ENCODE results near the gene DTD1. TPM values are rescaled to one million over a fixed set of nuclear protein-coding genes. Genes with fewer than 3 reads are reported as not detected.

Gene DTD1
- total RNA-seq, 2 donors from 2014 or later: 34.9 to 45.8 TPM

GRCh38 chr20:18688676-18689075 lies 100.8 kb downstream of the DTD1 start:
- ATAC-seq (replicated peaks): no peak
- no peak overlapping the region for H3K27ac Mint-ChIP-seq
- H3K4me1 Mint-ChIP-seq: no peaks in the 10 kb centered on the region
- no peaks in the 10 kb centered on the region for H3K9me3 Mint-ChIP-seq
- H3K36me3 Mint-ChIP-seq (ENCODE audit: low read depth): no peaks in the 10 kb centered on the region
- H3K27me3 Mint-ChIP-seq: no peaks in the 10 kb centered on the region
- H3K4me3 Mint-ChIP-seq: no peak overlapping the region

- H3K27me3 Mint-ChIP-seq: no peaks in the 10 kb centered on the region
- no peaks in the 10 kb centered on the region for H3K9me3 Mint-ChIP-seq
- H3K4me3 Mint-ChIP-seq: no peak overlapping the region
- no peak overlapping the region for H3K27ac Mint-ChIP-seq
- no peaks in the 10 kb centered on the region for H3K4me1 Mint-ChIP-seq
- no peak for ATAC-seq (replicated peaks)
- H3K36me3 Mint-ChIP-seq (ENCODE audit: low read depth): no peaks in the 10 kb centered on the region
Observed at GRCh38 chr20:18689557-18689956, 101.7 kb downstream of the DTD1 start.

- no peak overlapping the region for H3K27ac Mint-ChIP-seq
- no peaks in the 10 kb centered on the region for H3K9me3 Mint-ChIP-seq
- H3K27me3 Mint-ChIP-seq: no peaks in the 10 kb centered on the region
- no peaks in the 10 kb centered on the region for H3K4me1 Mint-ChIP-seq
- H3K4me3 Mint-ChIP-seq: no peak overlapping the region
- ATAC-seq (replicated peaks): no peak
- H3K36me3 Mint-ChIP-seq (ENCODE audit: low read depth): no peaks in the 10 kb centered on the region
Observed at GRCh38 chr20:18692447-18692846, 104.6 kb downstream of the DTD1 start.

- H3K27me3 Mint-ChIP-seq: no peaks in the 10 kb centered on the region
- H3K27ac Mint-ChIP-seq: no peak overlapping the region
- ATAC-seq (replicated peaks): no peak
- no peaks in the 10 kb centered on the region for H3K9me3 Mint-ChIP-seq
- H3K4me1 Mint-ChIP-seq: peaks cover under 1% of the 10 kb centered on the region
- no peaks in the 10 kb centered on the region for H3K36me3 Mint-ChIP-seq (ENCODE audit: low read depth)
- H3K4me3 Mint-ChIP-seq: no peak overlapping the region
Observed at GRCh38 chr20:18694071-18694470, 106.2 kb downstream of the DTD1 start.

- H3K27ac Mint-ChIP-seq: no peak overlapping the region
- peaks cover 5% of the 10 kb centered on the region for H3K4me1 Mint-ChIP-seq
- H3K9me3 Mint-ChIP-seq: no peaks in the 10 kb centered on the region
- ATAC-seq (replicated peaks): no peak
- H3K27me3 Mint-ChIP-seq: no peaks in the 10 kb centered on the region
- H3K4me3 Mint-ChIP-seq: no peak overlapping the region
- H3K36me3 Mint-ChIP-seq (ENCODE audit: low read depth): no peaks in the 10 kb centered on the region
Observed at GRCh38 chr20:18695175-18695574, 107.3 kb downstream of the DTD1 start.

GRCh38 chr20:18698735-18699380 lies 111.0 kb downstream of the DTD1 start:
- Mint-ChIP-seq H3K27me3 (no peaks in the 10 kb centered on the region), H3K4me3 (no peak overlapping the region), H3K9me3 (no peaks in the 10 kb centered on the region), H3K4me1 (peaks cover 5% of the 10 kb centered on the region), H3K27ac (no peak overlapping the region), H3K36me3 (ENCODE audit: low read depth) (no peaks in the 10 kb centered on the region)
- ATAC-seq (replicated peaks): no peak

- H3K27me3 Mint-ChIP-seq: no peaks in the 10 kb centered on the region
- no peak overlapping the region for H3K4me3 Mint-ChIP-seq
- no peaks in the 10 kb centered on the region for H3K36me3 Mint-ChIP-seq (ENCODE audit: low read depth)
- H3K4me1 Mint-ChIP-seq: peaks cover 5% of the 10 kb centered on the region
- H3K9me3 Mint-ChIP-seq: no peaks in the 10 kb centered on the region
- no peak overlapping the region for H3K27ac Mint-ChIP-seq
- ATAC-seq (replicated peaks): no peak
Observed at GRCh38 chr20:18701969-18702368, 114.1 kb downstream of the DTD1 start.

GRCh38 chr20:18702736-18703135 lies 114.9 kb downstream of the DTD1 start:
- Mint-ChIP-seq H3K4me3 (no peak overlapping the region), H3K27ac (no peak overlapping the region), H3K36me3 (ENCODE audit: low read depth) (no peaks in the 10 kb centered on the region), H3K4me1 (peaks cover 7% of the 10 kb centered on the region), H3K27me3 (no peaks in the 10 kb centered on the region), H3K9me3 (no peaks in the 10 kb centered on the region)
- ATAC-seq (replicated peaks): no peak

- H3K4me3 Mint-ChIP-seq: no peak overlapping the region
- no peaks in the 10 kb centered on the region for H3K27me3 Mint-ChIP-seq
- no peak for ATAC-seq (replicated peaks)
- H3K9me3 Mint-ChIP-seq: no peaks in the 10 kb centered on the region
- peaks cover 10% of the 10 kb centered on the region for H3K4me1 Mint-ChIP-seq
- H3K27ac Mint-ChIP-seq: no peak overlapping the region
- no peaks in the 10 kb centered on the region for H3K36me3 Mint-ChIP-seq (ENCODE audit: low read depth)
Observed at GRCh38 chr20:18705490-18705889, 117.6 kb downstream of the DTD1 start.

GRCh38 chr20:18705910-18706309 lies 118.1 kb downstream of the DTD1 start:
- Mint-ChIP-seq H3K27ac (no peak overlapping the region), H3K27me3 (no peaks in the 10 kb centered on the region), H3K4me1 (peaks cover 12% of the 10 kb centered on the region), H3K4me3 (no peak overlapping the region), H3K36me3 (ENCODE audit: low read depth) (no peaks in the 10 kb centered on the region), H3K9me3 (no peaks in the 10 kb centered on the region)
- no peak for ATAC-seq (replicated peaks)

- Mint-ChIP-seq H3K27ac (no peak overlapping the region), H3K4me1 (peaks cover 22% of the 10 kb centered on the region), H3K27me3 (no peaks in the 10 kb centered on the region), H3K4me3 (no peak overlapping the region), H3K36me3 (ENCODE audit: low read depth) (peaks cover 18% of the 10 kb centered on the region), H3K9me3 (no peaks in the 10 kb centered on the region)
- ATAC-seq (replicated peaks): no peak
Observed at GRCh38 chr20:18712131-18712530, 124.3 kb downstream of the DTD1 start.

- ATAC-seq (replicated peaks): no peak
- Mint-ChIP-seq H3K4me3 (no peak overlapping the region), H3K36me3 (ENCODE audit: low read depth) (peaks cover 18% of the 10 kb centered on the region), H3K9me3 (no peaks in the 10 kb centered on the region), H3K27me3 (no peaks in the 10 kb centered on the region), H3K27ac (no peak overlapping the region), H3K4me1 (peaks cover 18% of the 10 kb centered on the region)
Observed at GRCh38 chr20:18712882-18713281, 125.0 kb downstream of the DTD1 start.

- Mint-ChIP-seq H3K27me3 (no peaks in the 10 kb centered on the region), H3K4me3 (no peak overlapping the region), H3K9me3 (no peaks in the 10 kb centered on the region), H3K36me3 (ENCODE audit: low read depth) (peaks cover 23% of the 10 kb centered on the region), H3K27ac (no peak overlapping the region), H3K4me1 (peaks cover 12% of the 10 kb centered on the region)
- ATAC-seq (replicated peaks): no peak
Observed at GRCh38 chr20:18715564-18715963, 127.7 kb downstream of the DTD1 start.

GRCh38 chr20:18717062-18717461 lies 129.2 kb downstream of the DTD1 start:
- H3K36me3 Mint-ChIP-seq (ENCODE audit: low read depth): peaks cover 20% of the 10 kb centered on the region

GRCh38 chr20:18718129-18718528 lies 130.3 kb downstream of the DTD1 start:
- Mint-ChIP-seq H3K4me1 (peaks cover 4% of the 10 kb centered on the region), H3K27ac (no peak overlapping the region), H3K27me3 (no peaks in the 10 kb centered on the region), H3K36me3 (ENCODE audit: low read depth) (peaks cover 18% of the 10 kb centered on the region), H3K9me3 (no peaks in the 10 kb centered on the region), H3K4me3 (no peak overlapping the region)
- no peak for ATAC-seq (replicated peaks)

More at GRCh38 chr20:18717062-18717461, 129.2 kb downstream of the DTD1 start:
- ATAC-seq (replicated peaks): no peak
- Mint-ChIP-seq H3K27me3 (no peaks in the 10 kb centered on the region), H3K4me1 (peaks cover 4% of the 10 kb centered on the region), H3K4me3 (no peak overlapping the region), H3K9me3 (no peaks in the 10 kb centered on the region), H3K27ac (no peak overlapping the region)

- peaks cover 1% of the 10 kb centered on the region for H3K4me1 Mint-ChIP-seq
- ATAC-seq (replicated peaks): no peak
- no peak overlapping the region for H3K4me3 Mint-ChIP-seq
- H3K36me3 Mint-ChIP-seq (ENCODE audit: low read depth): peaks cover 11% of the 10 kb centered on the region
- H3K27me3 Mint-ChIP-seq: no peaks in the 10 kb centered on the region
- H3K27ac Mint-ChIP-seq: no peak overlapping the region
- H3K9me3 Mint-ChIP-seq: no peaks in the 10 kb centered on the region
Observed at GRCh38 chr20:18719426-18719825, 131.6 kb downstream of the DTD1 start.
